Endothelial cell of umbilical vein (primary cell): ENCODE data around the gene RIMS4.

Experiments
- EZH2 ChIP-seq: IDR thresholded peaks from 2 replicates; pipeline ENCODE4 v1.6.1; 2012; ENCODE audit warnings: borderline replicate concordance, low read depth, mild to moderate bottlenecking, moderate library complexity, low read length, inconsistent platforms; ENCODE audit not compliant: severe bottlenecking
- FOS ChIP-seq: IDR thresholded peaks from 2 replicates; pipeline ENCODE4 v1.6.1; 2011; ENCODE audit warnings: mild to moderate bottlenecking, low read length, moderate library complexity, borderline replicate concordance; ENCODE audit not compliant: insufficient read depth
- GATA2 ChIP-seq: IDR thresholded peaks from 2 replicates; pipeline ENCODE4 v1.7.0; 2011; ENCODE audit warnings: low read depth, mild to moderate bottlenecking, moderate library complexity, mixed read lengths, low read length; ENCODE audit not compliant: insufficient read length, insufficient read depth
- JUN ChIP-seq: IDR thresholded peaks from 2 replicates; pipeline ENCODE4 v1.6.1; 2011; ENCODE audit warnings: borderline replicate concordance, low read depth; ENCODE audit not compliant: insufficient read length, insufficient read depth
- MYC ChIP-seq: IDR thresholded peaks from one replicate; pipeline ENCODE4 v1.6.1; 2011; ENCODE audit warnings: mild to moderate bottlenecking, low read depth, low read length
- POLR2A ChIP-seq: IDR thresholded peaks from 2 replicates; pipeline ENCODE4 v1.6.1; 2012; ENCODE audit warnings: low read depth, mild to moderate bottlenecking, control low read depth, low read length
- POLR2AphosphoS5 ChIP-seq: IDR thresholded peaks from 2 replicates; pipeline ENCODE4 v1.6.1; 2012; ENCODE audit warnings: low read depth, mild to moderate bottlenecking, control low read depth, low read length, moderate library complexity; ENCODE audit not compliant: insufficient read depth
- TF ChIP-seq, protein P1 (sequence below), 2 donors: IDR thresholded peaks; 1 replicate in 1 of 2; 2 replicates in 1 of 2; pipeline ENCODE4 v1.5.1; 2011; ENCODE audit warnings: low read length in 2 of 2, mild to moderate bottlenecking in 2 of 2, moderate library complexity in 2 of 2, control low read depth in 1 of 2, inconsistent platforms in 1 of 2, low read depth in 1 of 2; ENCODE audit not compliant: insufficient read depth in 1 of 2; ENCODE audit errors: extremely low read depth in 1 of 2
- TF ChIP-seq, protein P2 (sequence below): IDR thresholded peaks from 2 replicates; pipeline ENCODE4 v1.6.1; 2011; ENCODE audit not compliant: insufficient read depth, insufficient read length

DNA sequence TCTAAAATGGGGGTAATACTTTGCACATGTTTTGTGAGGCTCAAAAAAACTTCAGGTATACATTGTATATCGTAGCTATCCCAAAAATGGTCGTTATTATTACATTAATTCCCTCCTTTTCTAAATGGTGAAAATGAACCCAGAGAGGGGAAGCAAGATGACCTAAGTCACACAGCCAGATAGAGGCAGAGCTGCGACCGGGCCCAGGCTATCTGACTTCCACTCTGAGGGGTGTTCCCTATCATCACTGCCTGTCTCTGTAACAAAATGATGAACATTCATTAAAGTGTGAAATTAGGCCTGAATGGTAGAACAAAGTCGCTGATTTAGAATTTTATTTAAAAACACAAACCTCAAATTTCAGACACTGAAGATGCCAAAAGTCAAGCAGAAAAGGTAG is 29.1 kb upstream of the RIMS4 start:
- TF ChIP-seq, protein P1, sequence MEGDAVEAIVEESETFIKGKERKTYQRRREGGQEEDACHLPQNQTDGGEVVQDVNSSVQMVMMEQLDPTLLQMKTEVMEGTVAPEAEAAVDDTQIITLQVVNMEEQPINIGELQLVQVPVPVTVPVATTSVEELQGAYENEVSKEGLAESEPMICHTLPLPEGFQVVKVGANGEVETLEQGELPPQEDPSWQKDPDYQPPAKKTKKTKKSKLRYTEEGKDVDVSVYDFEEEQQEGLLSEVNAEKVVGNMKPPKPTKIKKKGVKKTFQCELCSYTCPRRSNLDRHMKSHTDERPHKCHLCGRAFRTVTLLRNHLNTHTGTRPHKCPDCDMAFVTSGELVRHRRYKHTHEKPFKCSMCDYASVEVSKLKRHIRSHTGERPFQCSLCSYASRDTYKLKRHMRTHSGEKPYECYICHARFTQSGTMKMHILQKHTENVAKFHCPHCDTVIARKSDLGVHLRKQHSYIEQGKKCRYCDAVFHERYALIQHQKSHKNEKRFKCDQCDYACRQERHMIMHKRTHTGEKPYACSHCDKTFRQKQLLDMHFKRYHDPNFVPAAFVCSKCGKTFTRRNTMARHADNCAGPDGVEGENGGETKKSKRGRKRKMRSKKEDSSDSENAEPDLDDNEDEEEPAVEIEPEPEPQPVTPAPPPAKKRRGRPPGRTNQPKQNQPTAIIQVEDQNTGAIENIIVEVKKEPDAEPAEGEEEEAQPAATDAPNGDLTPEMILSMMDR (IDR thresholded peaks at IDR 0.05; ENCODE audit: extremely low read depth in 1 of 2, insufficient read depth in 1 of 2, low read depth in 1 of 2, low read length in 2 of 2) = no peak
- no peak for TF ChIP-seq POLR2AphosphoS5
- TF ChIP-seq POLR2A = no peak
- TF ChIP-seq EZH2 = no peak
- TF ChIP-seq MYC = no peak
- TF ChIP-seq JUN = no peak
- no peak for TF ChIP-seq FOS
- TF ChIP-seq, protein P2, sequence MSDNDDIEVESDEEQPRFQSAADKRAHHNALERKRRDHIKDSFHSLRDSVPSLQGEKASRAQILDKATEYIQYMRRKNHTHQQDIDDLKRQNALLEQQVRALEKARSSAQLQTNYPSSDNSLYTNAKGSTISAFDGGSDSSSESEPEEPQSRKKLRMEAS = no peak
- no peak for TF ChIP-seq GATA2
